BJ (cell line): ENCODE data around the gene ZNF746. TPM values are rescaled to one million over a fixed set of nuclear protein-coding genes. Genes with fewer than 3 reads are reported as not detected.

Source experiments
- CTCF ChIA-PET: fragments of 350-600 bp; formaldehyde crosslinking; extraction: SDS; loops from one replicate; lab custom pipeline; 2021; ENCODE audit warnings: antibody characterized with exemption, inconsistent platforms; lab: Yijun Ruan, JAX
- POLR2A ChIA-PET: fragments of 300-600 bp; sonication (Branson Sonifier 250); formaldehyde crosslinking; extraction: SDS; loops from one replicate; lab custom pipeline; 2021; ENCODE audit warnings: antibody characterized with exemption; lab: Charles Lee
- DNase-seq: peaks from one replicate; pipeline ENCODE4 v3.0.0-alpha.2; 2011; ENCODE audit warnings: low read depth
- H3K27me3 ChIP-seq: 2 replicates; pipeline ENCODE4 v1.6.0; 2011; ENCODE audit warnings: low read length; ENCODE audit not compliant: control insufficient read depth, insufficient read depth
- H3K36me3 ChIP-seq: 2 replicates; pipeline ENCODE4 v1.5.1; 2011; ENCODE audit warnings: low read length; ENCODE audit not compliant: control insufficient read depth, insufficient read depth
- H3K4me3 ChIP-seq: 2 replicates; pipeline ENCODE4 v1.5.1; 2011; ENCODE audit warnings: low read depth, mild to moderate bottlenecking, control low read depth, low read length
- polyA plus RNA-seq: library from polyadenylated mRNA; depleted of rRNA; stranded (reverse); fragments of >200 nt; gene quantifications from 2 replicates; pipeline ENCODE4 v1.2.3, GENCODE V29; 2011
- TF ChIP-seq, protein P1 (sequence below): IDR thresholded peaks from 2 replicates; pipeline ENCODE4 v1.5.1; 2011; ENCODE audit warnings: low read depth, mild to moderate bottlenecking, control low read depth, inconsistent platforms, low read length, moderate library complexity; ENCODE audit not compliant: insufficient read depth

ZNF746 gene
- polyA plus RNA-seq, 1 experiment, result 5.4 TPM

- H3K36me3 ChIP-seq, result peaks cover 32% of the 10 kb centered on the region
- H3K27me3 ChIP-seq, result no peaks in the 10 kb centered on the region
- ChIA-PET CTCF (no interaction called here), POLR2A (no interaction called here)
- H3K4me3 ChIP-seq, result no peak overlapping the region
- TF ChIP-seq, protein P1, sequence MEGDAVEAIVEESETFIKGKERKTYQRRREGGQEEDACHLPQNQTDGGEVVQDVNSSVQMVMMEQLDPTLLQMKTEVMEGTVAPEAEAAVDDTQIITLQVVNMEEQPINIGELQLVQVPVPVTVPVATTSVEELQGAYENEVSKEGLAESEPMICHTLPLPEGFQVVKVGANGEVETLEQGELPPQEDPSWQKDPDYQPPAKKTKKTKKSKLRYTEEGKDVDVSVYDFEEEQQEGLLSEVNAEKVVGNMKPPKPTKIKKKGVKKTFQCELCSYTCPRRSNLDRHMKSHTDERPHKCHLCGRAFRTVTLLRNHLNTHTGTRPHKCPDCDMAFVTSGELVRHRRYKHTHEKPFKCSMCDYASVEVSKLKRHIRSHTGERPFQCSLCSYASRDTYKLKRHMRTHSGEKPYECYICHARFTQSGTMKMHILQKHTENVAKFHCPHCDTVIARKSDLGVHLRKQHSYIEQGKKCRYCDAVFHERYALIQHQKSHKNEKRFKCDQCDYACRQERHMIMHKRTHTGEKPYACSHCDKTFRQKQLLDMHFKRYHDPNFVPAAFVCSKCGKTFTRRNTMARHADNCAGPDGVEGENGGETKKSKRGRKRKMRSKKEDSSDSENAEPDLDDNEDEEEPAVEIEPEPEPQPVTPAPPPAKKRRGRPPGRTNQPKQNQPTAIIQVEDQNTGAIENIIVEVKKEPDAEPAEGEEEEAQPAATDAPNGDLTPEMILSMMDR, result no peak
- no peak for DNase-seq
These were observed 19.8 kb downstream of the ZNF746 start for GRCh38 chr7:149477494-149478443.

DNA sequence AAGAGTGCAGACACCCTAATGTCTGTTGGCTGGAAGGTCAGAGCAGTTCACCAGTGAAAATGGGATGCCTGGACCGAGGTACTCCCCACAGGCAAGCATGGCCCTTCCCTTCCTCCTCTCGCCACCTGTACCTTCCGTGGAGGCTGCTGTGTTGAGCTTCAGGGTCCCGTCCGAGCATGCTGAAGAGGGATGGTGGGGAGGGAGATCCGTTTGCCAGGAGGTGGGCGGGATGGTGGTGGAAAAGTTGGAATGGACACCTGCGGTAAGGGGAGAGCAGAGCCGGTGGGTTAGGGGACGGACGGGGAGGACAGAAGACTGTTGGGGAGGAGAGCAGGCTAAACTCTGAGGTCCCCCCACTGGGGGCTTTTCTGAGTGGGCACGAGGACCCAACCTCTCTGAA is 20.8 kb downstream of the ZNF746 start:
- peaks cover 32% of the 10 kb centered on the region for H3K36me3 ChIP-seq
- H3K4me3 ChIP-seq, result no peak overlapping the region
- H3K27me3 ChIP-seq, result no peaks in the 10 kb centered on the region
- no peak for DNase-seq
- TF ChIP-seq, protein P1, result no peak
- POLR2A ChIA-PET, result no interaction called here
- CTCF ChIA-PET, result interaction anchor here (0.9 kb wide), 1 partner anchor 19 kb away, joined by 3 read pairs; no protein-coding TSS in a partner anchor

DNA sequence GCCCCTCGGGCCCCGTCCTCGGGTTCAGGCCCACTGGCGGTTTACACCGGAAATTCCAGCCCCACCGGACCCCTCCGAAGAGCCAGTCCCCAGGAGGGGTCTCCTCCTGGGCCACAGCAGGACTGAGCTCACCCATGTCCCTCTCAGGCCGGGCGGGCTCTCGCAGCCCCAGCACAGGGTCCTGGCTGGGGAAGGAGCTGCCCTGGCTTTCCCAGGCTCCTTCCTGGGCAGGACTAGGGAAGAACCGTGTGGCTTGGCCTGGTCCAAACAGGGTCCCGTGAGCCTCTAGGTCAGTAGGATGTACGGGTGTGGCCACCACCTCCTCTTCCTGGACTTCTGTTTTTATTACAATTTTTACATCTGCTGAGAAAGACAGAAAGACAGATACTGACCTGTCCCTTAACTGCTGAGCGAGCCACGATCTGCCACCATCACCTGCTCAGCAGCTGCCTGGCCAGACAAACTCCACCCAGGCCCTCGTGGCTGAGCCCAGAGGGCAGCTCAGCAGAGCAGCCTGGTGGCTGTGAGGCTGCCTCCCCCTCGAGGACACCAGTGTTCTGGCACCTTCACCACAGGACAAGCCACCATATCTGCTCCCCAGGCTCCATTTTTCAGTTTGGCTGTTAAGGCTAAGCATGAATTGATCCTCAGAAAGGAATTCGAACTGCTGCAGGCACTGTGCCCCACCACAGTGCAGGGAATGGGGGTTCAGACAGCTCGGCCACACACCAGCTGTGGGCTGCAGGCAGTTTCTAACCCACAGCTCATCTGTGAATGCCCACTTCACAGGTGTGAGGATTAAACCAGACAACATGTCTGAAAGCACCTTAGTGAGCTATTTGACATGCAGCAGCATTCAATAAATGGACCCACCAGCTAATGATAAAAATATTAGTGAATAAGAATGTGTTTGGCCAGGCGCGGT is 22.2 kb downstream of the ZNF746 start:
- ChIA-PET CTCF (interaction anchor here (1.0 kb wide), 1 partner anchor 15 kb away, joined by 4 read pairs; no protein-coding TSS in a partner anchor), POLR2A (no interaction called here)
- Histone ChIP-seq H3K27me3 (no peaks in the 10 kb centered on the region), H3K4me3 (no peak overlapping the region), H3K36me3 (peaks cover 34% of the 10 kb centered on the region)
- DNase-seq, result no peak
- TF ChIP-seq, protein P1, result no peak

DNA sequence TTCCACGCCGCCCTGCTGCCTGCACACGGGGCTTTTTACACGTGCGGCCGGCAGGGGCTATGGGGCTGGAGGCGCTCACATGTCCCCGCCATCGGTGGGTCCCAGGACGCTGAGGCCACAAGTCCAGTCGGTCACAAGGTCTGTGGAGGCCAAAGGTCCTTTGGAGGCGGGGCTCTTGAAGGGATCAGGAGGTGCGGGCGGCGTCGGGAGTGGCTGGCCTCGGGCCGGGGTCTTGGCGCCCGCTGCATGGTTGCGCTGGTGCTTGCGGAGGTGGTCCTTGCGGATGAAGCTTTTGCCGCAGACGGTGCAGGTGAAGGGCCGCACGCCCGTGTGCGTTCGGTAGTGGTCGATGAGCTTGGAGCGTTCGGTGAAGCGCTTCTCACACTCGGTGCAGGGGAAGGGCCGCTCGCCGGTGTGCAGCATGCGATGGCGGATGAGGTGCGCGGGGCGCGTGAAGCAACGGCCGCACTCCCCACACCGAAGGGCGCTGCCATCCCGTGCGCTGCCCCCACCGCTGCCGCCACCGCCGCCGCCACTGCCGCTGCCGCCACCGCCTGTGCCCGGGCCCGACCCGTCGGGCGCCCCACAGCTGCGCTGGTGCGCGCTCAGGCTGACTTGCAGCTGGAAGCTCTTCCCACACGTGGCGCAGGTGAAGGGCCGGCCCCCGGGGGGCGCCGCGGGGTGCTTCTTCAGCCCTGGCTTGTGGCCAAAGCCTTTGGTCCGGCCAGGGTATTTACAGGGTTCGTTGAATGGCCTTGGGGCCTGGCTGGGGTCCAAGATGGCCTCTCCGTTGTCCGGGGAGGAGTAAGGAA is 23.1 kb downstream of the ZNF746 start:
- H3K36me3 ChIP-seq, result peaks cover 34% of the 10 kb centered on the region
- POLR2A ChIA-PET, result no interaction called here

More for the DNA sequence above, 23.1 kb downstream of the ZNF746 start:
- Histone ChIP-seq H3K4me3 (no peak overlapping the region), H3K27me3 (no peaks in the 10 kb centered on the region)
- DNase-seq, result no peak
- TF ChIP-seq, protein P1, result no peak
- CTCF ChIA-PET, result no interaction called here
